Stimulated activated CD4-positive, alpha-beta T cell treated with anti-CD3 and anti-CD28 coated beads, Interleukin-2, amount 100 ng/mL, for 4 hours (primary cell): ENCODE data around the gene AHRR.
"Not testable (repeated sequence)": the region's sequence is repeated elsewhere in the genome, so short reads cannot be mapped to it uniquely, and the experiment has no call there.

Source experiments
- DNase-seq: peaks from one replicate; pipeline ENCODE4 v3.0.0-alpha.2; 2020; ENCODE audit warnings: low read depth

AHRR gene

DNA sequence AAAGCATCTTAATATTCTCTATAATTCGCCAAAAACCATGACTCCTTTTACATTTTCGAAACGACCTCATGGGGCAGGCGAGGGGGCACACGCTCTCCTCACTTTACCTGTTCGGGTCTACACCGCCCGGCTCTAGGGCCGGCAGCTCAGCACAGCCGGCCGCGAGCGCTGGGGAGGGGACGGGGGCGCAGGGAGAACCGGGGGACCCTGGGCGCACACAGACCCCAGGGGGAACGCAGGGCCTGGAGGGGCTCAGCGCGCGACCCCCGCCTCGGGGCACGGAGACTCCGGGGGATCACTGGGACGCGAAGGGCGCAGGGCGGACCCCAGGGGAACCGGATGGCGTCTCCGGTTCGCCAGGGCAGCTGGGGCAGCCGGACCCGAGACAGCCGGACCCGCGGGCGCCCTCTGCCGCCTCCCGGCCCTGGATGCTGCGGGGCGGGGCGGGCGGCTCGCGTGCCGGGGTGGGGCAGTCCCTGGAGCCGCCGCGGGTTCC is at the start of gene AHRR:
AHRR (plus strand) TSS at position 485 of the 496 bp plus-strand sequence. CDS start 22,189 bp downstream, outside the sequence.
- no peak for DNase-seq

DNA sequence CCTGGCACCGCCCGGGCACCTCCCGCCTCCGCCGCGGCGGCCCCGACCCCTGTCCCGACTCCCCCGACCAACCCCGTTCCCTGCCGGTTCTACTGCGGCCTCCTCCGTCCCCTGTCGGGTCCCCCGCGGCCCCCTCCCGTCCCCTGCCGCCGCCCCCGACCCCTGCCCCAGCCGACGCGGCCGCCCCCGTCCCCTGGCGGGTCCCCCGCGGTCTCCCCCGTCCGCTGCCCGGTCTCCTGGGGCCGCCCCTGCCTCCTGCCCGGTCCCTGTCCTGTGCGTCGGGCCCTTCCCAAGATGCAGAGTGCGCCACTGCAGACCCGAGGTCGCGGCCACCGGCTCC is 49.7 kb upstream of the AHRR start:
- not testable (repeated sequence) for DNase-seq

- not testable (repeated sequence) for DNase-seq
These were observed 48.4 kb upstream of the AHRR start for GRCh38 chr5:273091-273490.

DNA sequence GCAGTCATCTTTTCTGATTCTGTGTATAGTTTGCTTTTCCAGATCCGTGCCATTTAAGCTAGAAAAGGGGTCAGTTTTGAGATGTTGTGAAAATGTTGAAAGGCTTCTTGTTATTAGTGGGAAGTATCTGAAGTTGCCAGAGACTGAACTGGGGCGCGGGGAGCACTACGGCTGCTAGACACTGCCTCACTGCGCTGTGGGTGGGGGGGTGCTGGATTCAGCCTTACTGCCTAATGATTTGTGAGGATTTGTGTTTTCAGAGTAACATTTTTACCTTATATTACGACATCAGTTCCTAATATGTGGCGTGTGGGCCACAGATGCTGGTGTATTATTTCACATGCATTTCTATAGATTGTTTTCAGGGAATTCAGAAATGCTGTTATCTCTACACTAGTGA is 48.0 kb upstream of the AHRR start:
- DNase-seq = not testable (repeated sequence)

GRCh38 chr5:274346-274745 is 47.2 kb upstream of the AHRR start:
- not testable (repeated sequence) for DNase-seq

DNA sequence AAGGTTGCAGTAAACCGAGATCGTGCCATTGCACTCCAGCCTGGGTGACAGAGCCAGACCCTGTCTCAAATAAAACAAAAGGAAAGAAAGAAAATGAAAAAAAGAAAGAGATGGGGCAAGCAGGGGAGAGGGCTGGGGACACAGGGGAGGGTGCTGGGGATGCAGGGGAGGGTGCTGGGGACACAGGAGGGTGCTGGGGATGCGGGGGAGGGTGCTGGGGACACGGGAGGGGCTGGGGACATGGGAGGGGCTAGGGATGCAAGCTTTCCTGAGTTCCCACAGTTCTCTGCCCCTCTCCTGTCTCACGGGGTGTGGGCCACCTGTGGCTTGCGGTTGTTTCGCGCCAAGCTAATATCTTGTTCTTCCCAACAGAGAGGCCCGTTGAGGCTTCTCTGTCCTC is 42.9 kb upstream of the AHRR start:
- no peak for DNase-seq

GRCh38 chr5:279051-279665 is 42.4 kb upstream of the AHRR start:
- not testable (repeated sequence) for DNase-seq

DNA sequence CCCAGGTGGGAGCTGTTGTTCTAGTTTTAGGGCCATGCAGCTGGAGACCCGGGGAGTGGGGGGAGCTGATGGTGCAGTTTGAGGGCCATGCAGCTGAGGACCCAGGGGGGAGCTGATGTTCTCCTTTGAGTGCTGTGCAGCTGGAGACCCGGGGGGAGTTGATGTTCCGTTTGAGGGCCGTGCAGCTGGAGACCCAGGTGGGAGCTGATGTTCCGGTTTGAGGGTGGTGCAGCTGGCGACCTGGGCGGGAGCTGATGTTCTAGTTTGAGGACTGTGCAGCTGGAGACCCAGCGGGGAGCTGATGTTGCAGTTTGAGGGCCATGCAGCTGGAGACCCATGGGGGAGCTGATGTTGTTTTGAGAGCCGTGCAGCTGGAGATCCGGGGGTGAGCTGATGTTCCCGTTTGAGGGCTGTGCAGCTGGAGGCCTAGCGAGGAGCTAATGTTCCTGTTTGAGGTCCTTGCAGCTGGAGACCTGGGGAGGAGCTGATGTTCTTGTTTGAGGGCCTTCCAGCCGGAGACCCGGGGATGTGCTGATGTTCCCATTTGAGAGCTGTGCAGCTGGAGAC is 35.4 kb upstream of the AHRR start:
- DNase-seq = no peak

- not testable (repeated sequence) for DNase-seq
These were observed 31.3 kb upstream of the AHRR start for GRCh38 chr5:290200-290599.

GRCh38 chr5:291345-291744 is 30.2 kb upstream of the AHRR start:
- not testable (repeated sequence) for DNase-seq

DNA sequence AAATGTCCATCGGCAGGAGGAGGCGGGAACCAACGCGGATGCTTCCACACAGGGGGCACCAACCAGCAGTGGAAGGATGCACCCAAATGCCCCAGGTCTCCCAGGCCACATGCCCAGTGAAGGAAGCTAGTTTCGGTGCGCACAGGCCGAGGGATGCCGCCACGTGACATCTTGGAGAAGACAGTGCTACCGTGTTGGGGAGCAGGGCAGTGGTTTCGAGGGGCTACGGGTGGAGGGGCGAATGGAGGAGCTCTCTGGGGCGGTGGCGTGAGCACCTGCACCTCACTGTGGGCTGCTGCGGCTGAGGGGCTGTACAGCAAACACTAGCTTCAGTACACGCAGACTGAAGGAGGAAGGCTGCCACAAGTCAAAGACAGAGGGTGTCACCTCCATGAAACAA is 26.7 kb upstream of the AHRR start:
- DNase-seq = not testable (repeated sequence)

DNA sequence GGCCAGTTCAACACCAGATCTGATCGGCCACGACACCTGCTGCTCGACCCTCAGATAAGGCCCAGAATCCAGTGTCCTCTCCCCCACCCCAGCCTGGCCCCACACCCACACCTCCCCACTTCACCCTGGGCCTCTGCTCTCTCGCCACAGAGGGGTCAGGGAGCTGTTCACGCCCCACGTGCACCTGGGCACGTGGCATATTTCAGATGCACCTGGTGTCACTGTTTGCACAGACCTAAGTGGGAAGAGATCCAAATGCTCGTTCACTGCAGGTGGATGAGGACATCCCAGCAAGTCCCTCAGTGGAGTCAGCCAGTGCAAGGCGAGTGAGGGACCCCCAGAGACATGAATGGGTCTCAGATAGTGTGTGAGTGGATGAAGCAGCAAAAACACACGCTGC is 25.3 kb upstream of the AHRR start:
- not testable (repeated sequence) for DNase-seq

- DNase-seq = not testable (repeated sequence)
These were observed 24.6 kb upstream of the AHRR start for GRCh38 chr5:296954-297353.

GRCh38 chr5:297448-297847 is 24.1 kb upstream of the AHRR start:
- not testable (repeated sequence) for DNase-seq

DNA sequence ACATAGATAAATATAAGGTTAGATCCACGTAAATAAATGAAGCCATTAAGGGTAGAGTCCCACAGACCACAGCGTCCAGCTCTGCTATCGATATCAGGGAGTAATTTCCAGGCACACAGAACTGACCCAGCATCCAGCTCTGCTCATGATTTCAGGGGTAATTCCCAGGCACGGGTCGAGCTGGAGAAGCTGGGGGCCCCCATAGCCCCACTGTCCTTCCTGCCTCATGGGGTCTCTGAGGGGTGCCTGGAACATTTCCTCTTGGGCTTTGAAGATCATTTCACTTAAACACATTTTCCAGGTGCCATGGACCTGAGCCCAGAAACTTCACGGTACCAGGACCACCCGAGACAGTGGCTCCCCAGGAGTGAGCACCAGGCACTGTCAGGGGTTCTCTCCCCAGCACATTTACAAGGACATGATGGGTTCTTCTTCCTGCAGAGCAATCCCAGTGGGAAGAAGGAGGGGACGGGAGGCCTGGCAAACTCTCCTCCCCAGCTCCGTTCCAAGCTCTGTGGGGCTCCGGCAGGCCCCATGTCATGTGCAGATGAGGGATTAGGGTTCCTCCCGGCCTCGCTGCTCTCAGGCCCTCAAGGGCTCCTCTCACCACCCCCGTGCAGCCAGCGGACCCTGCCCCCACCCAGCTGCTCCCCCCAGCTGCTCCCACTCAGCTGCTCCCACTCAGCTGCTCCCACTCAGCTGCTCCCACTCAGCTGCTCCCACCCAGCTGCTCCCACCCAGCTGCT is 23.4 kb upstream of the AHRR start:
- not testable (repeated sequence) for DNase-seq

GRCh38 chr5:298737-299125 is 22.8 kb upstream of the AHRR start:
- no peak for DNase-seq

DNA sequence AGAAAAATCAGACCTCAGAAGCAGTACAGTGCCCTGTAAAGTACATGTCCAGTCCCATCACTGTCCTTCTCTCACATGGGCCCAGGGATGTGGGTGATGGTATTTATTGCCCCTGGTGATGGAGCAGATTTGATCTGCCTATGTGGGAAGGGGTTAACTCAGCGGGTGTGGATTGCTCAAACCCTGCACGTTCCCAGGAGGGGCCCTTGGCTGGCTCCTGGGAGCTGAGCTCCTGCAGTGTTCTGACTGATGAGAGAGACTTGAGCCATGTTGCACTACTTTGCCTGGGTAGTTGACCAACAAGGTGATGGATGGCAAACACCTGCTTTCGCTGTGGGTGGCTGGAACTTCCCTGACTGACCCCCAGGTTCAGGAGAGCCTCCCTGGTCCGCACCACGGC is 21.6 kb upstream of the AHRR start:
- DNase-seq = not testable (repeated sequence)

- DNase-seq = not testable (repeated sequence)
These were observed 20.7 kb upstream of the AHRR start for GRCh38 chr5:300691-301435.

- not testable (repeated sequence) for DNase-seq
These were observed 19.1 kb upstream of the AHRR start for GRCh38 chr5:302416-302815.

- DNase-seq = no peak
These were observed 18.5 kb upstream of the AHRR start for GRCh38 chr5:302966-303365.

DNA sequence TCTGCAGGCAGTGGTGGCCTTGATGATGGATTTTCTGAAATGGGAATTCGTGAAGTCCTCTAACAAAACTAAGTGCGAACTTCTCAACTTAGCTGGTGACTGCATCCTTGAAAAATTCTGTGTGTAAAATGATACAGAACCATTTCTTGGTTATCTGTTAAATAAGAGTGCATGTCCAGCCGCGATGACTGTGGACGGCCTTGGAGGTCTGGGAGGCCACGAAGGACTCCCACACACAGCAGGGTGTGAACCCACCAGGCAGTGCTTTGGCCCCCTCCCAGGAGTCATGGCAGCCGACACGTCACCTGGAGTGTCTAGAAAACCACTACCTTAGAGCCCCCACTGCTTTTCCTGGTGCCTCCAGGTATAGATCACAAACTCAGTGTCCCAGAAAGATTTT is 17.8 kb upstream of the AHRR start:
- not testable (repeated sequence) for DNase-seq

GRCh38 chr5:305050-305449 is 16.5 kb upstream of the AHRR start:
- DNase-seq = no peak

- no peak for DNase-seq
These were observed 16.1 kb upstream of the AHRR start for GRCh38 chr5:305459-305858.
